Activated CD4-positive, alpha-beta T cell treated with anti-CD3 and anti-CD28 coated beads, Interleukin-2, amount 50 U/mL, for 24 hours (primary cell): ENCODE measurements around the gene ZNF439.
"Not testable (repeated sequence)": the region's sequence is repeated elsewhere in the genome, so short reads cannot be mapped to it uniquely, and the experiment has no call there.

Experiments
- DNase-seq, 2 donors: peaks; one replicate each; pipeline ENCODE4 v3.0.0-alpha.2; 2020; ENCODE audit warnings: low read depth in 1 of 2, low spot score in 1 of 2

Gene ZNF439

DNA sequence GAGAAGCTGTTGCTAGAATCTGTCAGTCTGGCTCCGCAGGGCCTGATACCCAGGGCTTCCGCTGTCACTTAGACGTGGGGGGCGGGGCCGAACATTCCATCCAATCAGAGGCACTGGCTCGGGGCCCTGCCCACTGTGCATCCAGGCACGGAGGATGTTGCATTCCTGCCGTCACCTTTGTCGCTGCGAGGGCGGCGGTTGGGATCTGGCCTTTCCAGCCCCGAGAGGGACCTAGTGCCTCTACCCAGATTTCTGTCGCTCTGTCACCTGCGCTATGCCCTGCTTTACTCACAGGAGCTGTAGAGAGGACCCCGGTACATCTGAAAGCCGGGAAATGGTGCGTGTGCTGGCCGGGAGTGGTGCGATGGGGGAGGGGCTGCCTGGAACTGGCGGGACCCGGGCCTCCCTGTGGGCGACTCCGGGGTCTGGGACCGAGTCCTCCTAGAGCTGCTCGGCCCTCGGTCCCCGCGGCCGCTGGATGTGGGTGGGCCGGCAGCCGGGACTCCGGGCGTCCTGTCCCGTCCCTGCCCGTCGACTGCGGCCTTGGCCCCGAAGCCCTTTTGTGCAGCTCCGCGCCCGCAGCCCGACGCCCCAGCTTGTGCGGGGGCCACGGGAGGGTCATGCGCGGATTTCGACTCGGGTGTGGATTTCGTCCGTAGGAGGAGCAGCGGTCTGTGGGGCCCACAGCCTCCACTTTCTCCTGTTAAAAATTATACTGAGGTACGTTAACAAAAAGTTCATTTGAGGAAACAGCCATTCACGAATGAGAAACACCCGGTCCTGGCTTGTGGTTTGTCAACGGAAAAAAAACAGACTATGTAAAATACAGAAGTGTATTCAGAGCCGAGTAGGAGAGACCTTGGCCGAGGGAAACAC lies at the start of gene ZNF439:
Gene ZNF439 (plus strand): TSS at position 133 of the 876 bp plus-strand sequence. CDS start 142 bp downstream, at position 275.
- peak; percentile 65 to 88 for DNase-seq

- no peak for DNase-seq
Observed at GRCh38 chr19:11806354-11807098, 42.0 kb upstream of the ZNF439 start.

GRCh38 chr19:11807099-11807380 lies 41.5 kb upstream of the ZNF439 start:
- DNase-seq, result no peak

GRCh38 chr19:11813703-11814028 lies 34.9 kb upstream of the ZNF439 start:
- no peak for DNase-seq

DNA sequence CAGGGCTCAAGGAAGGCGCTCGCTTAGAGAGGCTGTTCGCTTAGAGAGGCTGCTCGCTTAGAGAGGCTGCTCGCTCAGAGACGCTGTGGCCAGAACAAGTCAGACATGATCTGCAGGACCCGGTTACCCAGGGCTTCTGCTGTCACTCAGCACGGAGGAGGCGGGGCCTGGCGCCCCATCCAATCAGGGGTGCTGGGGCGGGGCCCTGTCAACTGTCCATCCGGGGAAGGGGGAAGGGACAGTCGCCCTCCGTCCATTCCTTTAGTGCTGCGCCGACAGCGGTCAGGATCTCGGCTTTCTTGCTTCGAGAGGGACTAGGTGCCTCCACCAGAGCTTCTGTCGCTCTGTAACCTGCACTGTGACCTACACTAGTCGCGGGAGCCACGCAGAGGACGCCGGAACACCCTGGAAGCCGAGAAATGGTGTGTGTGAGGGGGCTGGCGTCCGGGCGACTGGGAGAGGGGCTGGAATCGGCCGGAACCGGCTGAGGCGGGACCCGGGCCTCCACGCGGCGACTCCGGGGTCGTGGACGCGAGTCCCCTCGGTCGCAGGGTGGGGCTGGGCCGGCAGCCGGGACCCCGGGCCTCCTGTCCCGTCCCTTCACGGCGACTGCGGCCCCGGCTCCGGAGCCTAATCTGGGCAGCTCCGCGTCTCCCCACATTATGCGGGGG lies 34.4 kb upstream of the ZNF439 start, which contains the start of gene ZNF440:
Gene ZNF440 (plus strand): TSS at position 245 of the 671 bp plus-strand sequence. CDS start 175 bp downstream, at position 420.
- DNase-seq, result peak; percentile 70 to 82

GRCh38 chr19:11814700-11815035 lies 33.9 kb upstream of the ZNF439 start:
- DNase-seq, result no peak

DNA sequence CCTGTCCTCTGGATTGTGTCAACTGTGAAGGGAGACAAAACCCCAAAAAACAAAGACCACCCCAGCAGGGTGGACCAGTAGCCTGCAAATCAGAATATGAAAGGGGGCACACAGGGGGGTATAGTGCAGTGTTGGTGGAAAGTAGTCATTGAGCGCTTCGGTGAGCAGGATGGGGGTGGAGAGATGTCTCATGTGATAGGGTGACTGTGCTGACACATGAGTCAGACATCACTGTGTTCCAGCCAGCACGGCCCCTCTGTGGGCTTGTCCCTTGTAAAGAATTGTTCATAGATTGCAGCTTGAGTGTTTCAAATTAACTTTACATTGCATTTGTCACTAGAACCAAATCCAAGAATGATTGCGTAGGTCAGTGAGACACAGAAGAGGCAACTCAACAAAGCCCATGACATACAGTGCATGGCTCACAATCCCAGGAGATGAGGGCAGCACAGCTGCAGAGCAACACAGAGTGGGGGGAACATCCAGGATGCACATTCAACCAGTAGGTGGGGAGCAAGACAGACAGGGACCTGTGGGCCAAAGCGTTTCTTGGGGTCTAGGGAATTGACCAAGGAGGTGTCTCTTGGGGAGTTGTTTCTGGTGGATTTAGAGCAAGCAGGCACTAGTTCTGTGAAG lies 26.9 kb upstream of the ZNF439 start:
- no peak for DNase-seq

DNA sequence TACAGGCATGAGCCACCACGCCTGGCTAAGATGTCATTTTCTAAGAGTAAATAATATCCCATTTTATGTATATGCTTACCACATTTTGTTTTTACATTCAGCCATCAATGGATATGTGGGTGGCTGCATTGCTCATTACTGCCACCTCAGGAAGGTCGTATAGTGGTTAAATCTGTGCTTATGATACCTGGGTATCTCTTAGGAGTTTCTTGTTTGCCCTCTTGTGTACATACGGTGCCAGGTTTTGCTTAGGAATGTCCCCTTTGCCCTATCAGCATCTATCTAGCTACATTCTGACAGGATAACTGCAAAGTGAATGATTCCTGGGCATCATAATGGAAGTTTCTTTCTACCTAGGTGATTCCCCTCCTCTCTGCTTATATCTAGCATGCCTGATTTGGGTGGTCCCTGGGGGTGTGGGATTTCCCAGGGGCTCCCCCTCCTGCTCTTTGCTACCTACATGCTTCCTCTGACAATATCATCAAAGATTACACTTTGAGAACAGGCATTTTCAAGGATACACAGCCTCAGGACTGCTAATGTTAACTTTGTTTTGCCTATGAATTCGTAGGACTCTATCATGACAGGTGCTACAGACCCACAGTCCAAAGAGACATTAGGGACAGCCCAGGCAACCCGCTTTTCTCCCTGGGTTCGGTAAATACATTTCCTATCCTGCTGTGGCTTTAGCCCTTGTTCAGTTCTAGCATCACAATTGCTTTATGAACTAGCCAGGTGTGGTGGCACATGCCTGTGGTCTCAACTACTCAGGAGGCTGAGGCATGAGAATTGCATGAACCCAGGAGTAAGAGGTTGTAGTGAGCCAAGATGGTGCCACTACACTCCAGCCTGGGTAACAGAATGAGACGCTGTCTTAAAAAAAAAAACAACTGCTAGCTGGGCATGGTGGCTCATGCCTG lies 19.3 kb upstream of the ZNF439 start:
- not testable (repeated sequence) for DNase-seq

- no peak for DNase-seq
Observed at GRCh38 chr19:11832253-11832912, 16.1 kb upstream of the ZNF439 start.

DNA sequence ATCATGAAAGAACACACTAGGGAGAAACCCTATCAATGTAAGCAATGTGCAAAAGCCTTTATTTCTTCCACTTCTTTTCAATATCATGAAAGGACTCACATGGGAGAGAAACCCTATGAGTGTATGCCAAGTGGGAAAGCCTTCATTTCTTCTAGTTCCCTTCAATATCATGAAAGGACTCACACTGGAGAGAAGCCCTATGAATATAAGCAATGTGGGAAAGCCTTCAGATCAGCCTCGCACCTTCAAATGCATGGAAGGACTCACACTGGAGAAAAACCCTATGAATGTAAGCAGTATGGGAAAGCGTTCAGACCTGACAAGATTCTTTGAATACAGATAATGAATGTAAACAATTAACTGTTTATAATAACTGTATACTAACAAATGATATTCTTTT lies 15.0 kb upstream of the ZNF439 start:
- DNase-seq, result no peak

- not testable (repeated sequence) for DNase-seq
Observed at GRCh38 chr19:11835626-11836066, 12.9 kb upstream of the ZNF439 start.

DNA sequence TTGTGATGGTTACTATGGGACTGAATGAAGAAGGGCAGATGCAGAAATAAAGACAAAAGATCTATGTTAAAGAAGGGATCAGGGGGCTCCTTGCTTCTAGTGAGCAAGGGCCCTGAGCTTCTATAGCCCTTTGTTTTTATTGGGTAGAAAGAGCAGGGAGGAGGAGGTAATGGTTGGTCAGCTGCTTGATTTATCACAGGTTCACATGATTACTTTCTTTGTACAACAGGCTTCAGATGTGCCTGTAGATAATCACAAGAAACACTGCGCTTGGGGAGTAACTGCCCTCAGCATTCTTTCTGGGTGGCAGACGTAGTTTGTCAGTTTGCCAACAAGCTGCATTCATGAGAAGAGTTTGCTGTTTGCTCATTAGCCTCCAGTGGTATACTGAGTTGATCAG lies 4.8 kb upstream of the ZNF439 start:
- DNase-seq, result no peak

DNA sequence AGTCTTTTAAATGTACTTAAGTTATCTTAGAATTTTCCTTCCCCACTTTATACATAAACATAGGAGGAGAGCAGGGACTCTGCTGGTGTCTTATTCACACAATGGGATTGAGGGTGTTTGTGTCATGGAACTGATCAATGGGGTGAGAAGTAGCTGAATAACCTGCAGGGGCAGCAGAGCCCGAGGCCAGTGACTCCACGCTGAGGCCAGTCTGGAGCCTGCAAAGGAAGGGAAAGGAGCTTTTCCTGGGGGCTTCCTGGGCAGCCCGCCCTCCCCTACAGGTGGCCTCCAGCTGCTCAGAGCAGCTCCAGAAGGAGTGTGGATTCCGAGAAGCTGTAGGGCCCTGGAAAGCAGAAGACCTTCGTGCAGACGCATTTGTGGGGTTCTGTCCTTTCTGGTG lies 911 bp upstream of the ZNF439 start:
- DNase-seq, result not testable (repeated sequence)

GRCh38 chr19:11848200-11848593 lies 329 bp upstream of the ZNF439 start:
- no peak for DNase-seq

- not testable (repeated sequence) for DNase-seq
Observed at GRCh38 chr19:11850289-11850688, 1.8 kb downstream of the ZNF439 start.

GRCh38 chr19:11853358-11853757 lies 4.8 kb downstream of the ZNF439 start:
- DNase-seq, result no peak

- no peak for DNase-seq
Observed at GRCh38 chr19:11856596-11857250, 8.2 kb downstream of the ZNF439 start.

DNA sequence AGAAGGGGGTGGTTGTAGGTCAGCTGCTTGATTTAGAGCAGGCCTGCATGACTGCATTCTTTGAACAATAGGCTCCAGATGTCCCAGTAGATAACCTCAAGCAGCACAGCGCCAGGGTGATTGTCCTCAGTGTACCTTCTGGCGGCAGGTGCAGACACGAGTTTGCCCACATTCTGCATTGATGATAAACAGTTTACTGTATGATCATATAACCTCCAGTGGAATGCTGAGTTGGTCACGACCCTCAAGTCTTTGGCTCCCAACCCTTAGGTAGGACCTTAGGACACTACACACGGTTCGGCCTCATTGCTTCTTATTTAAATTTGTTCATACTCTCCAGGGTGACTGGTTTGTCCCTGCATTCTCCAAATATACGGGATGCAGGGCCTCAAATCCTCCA lies 12.2 kb downstream of the ZNF439 start:
- no peak for DNase-seq

DNA sequence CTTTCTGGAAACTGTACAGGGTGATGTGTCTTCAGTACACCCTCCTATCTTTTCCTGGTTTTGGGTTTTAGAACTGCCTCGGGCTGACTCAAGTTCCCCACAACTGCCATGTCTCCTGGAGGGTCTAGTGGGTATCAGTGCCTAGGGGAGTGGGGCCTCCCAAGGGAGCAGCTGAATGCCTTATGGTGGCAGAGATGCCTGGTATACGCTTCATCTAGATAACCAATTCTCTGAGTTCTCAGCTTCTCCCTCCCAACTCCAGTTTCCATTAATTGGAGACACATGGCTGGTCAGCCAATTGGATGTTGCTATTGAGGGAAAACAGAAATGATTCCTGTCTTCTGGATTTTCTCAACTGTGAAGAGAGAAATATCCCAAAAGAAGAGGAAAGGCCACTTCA lies 12.8 kb downstream of the ZNF439 start:
- no peak for DNase-seq
